HG02623 (cell line): Measurements from ENCODE around the gene NOTCH1.
"Not testable (repeated sequence)": the region's sequence is repeated elsewhere in the genome, so short reads cannot be mapped to it uniquely, and the experiment has no call there.

Source experiments
- ATAC-seq: cut with Tn5 transposase; IDR thresholded peaks from one replicate; pipeline ENCODE4 v1.9.1; 2021; ENCODE audit warnings: moderate library complexity; ENCODE audit not compliant: unreplicated experiment

NOTCH1 gene

GRCh38 chr9:136579650-136580219 is 33.9 kb upstream of the NOTCH1 start:
- not testable (repeated sequence) for ATAC-seq

GRCh38 chr9:136578915-136579649 is 33.2 kb upstream of the NOTCH1 start:
- ATAC-seq, result no peak

DNA sequence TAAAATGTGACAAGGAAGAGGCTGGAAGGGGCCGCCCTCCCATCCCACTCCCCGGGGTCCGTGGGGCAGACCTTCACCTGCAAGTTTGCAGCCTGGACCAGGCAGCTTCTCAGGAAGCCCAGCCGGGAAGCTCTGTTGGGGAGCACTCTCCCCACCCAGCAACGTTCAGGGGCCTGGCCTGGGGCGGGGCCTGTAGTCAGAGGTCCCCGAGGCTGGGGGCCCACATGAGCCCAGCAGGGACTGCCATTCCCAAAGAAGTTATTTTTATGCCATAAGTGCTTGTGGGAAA is 32.7 kb upstream of the NOTCH1 start:
- ATAC-seq, result no peak

DNA sequence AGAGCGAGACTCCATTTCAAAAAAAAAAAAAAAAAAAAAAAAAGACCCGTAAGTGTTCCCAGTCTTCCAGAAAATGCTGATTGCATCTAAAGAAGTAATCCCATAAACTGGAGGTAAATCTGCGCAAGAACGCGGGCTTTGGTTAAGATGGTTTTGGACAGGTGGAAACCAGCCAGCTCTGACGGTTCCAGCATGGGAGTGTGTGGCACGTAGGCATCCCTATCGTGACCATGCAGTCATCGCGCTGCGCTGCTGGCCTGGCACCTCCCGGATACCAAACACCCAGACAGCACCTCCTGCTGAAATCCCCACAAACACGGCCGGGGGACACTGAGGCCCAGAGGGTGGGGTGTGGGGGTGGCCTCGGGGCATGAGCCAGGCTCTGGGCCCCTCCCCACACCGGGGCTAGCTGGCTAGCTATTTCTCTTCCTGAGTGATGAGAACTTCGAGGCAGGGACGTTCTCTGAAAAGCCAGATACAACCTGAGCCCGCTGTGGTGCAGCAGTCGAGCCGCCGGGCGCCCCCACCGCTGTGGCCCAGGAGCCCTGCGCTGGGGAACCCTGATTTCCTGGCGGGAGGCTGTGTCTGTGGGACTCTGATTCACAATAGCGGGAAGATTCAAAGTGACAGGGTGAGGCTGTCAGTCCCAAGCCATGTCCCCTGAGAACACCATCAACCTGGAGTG is 32.2 kb upstream of the NOTCH1 start:
- no peak for ATAC-seq

DNA sequence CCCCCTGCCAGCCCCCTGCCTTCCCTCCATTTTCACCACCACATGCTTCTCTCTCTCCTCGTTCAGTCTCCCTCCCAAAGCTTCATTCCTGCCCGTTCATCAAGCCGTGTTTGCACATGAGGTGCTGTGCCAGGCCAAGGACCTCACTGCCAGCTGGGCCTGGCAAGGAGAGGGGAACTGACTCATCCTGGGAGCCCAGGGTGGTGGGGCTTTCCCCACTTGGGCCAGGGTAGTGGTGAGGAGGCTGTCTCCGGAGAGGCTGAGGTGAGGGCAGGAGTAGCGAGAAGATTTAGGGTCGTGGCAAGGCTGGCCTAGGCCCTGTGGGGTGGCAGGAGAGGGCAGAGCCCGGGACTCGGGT is 30.4 kb upstream of the NOTCH1 start:
- ATAC-seq, result no peak

GRCh38 chr9:136575626-136576268 is 29.9 kb upstream of the NOTCH1 start:
- ATAC-seq, result no peak

- not testable (repeated sequence) for ATAC-seq
Measured at GRCh38 chr9:136574606-136575005, 28.8 kb upstream of the NOTCH1 start.

GRCh38 chr9:136572828-136573625 is 27.2 kb upstream of the NOTCH1 start:
- no peak for ATAC-seq

DNA sequence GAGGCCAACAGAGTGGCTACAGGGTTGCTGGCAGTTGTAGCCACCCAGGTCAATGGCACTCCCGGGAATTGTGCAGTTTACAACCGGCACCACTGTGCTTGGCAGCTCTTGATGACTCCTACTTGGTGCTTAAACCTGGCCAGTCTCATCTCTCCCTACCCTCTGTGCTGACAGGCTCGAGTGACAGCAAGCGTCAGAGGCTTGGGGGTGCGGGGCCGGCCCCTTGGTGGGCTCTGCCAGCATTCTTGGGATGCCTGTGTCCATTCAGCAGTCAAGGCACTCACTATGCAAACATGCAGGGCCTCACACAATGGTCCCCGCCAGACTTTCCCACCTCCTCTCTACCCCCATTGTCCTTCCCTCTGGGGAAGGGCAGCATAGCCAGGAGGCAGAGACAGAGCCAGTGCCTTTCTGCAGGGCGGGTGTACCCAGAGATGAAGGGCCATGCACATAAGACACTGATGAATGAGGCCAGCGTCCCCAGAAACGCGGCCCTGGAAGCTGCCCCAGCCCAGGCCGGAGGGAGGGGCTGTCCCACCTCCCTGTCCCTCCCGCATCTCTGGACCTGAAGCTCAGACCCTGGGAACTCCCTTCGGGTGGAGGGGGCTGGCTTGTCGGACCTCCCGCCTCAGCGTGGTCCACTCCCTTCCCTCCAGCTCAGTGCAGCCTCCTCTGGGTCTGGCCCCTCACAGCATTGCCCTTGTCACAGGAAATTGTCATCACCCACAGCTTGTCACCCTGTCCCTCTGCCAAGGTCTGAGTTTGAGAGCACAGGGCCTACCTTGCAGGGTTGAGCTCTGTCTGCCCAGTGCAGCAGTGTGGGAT is 26.4 kb upstream of the NOTCH1 start:
- ATAC-seq, result no peak

- ATAC-seq, result no peak
Measured at GRCh38 chr9:136571531-136571930, 25.7 kb upstream of the NOTCH1 start.

DNA sequence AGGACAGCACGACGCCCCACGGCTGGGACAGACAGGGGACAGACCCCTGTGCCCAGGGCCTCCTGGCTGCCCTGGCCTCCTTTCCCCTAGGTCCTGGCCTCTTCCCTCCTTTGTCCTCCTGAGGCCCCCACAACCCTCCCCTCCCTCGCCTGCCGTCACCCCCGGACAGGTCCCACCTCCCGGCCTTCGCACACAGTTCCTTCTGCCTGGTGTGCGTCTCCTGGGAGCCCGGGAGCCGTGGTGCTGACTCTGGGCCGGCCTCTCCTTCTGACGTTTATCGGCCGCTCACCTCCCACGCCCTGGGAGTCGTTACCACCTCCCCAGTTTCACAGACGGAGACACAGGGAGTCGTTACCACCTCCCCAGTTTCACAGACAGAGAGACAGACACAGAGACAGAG is 25.1 kb upstream of the NOTCH1 start:
- no peak for ATAC-seq

- no peak for ATAC-seq
Measured at GRCh38 chr9:136570191-136570845, 24.5 kb upstream of the NOTCH1 start.

GRCh38 chr9:136569526-136570148 is 23.8 kb upstream of the NOTCH1 start:
- no peak for ATAC-seq

DNA sequence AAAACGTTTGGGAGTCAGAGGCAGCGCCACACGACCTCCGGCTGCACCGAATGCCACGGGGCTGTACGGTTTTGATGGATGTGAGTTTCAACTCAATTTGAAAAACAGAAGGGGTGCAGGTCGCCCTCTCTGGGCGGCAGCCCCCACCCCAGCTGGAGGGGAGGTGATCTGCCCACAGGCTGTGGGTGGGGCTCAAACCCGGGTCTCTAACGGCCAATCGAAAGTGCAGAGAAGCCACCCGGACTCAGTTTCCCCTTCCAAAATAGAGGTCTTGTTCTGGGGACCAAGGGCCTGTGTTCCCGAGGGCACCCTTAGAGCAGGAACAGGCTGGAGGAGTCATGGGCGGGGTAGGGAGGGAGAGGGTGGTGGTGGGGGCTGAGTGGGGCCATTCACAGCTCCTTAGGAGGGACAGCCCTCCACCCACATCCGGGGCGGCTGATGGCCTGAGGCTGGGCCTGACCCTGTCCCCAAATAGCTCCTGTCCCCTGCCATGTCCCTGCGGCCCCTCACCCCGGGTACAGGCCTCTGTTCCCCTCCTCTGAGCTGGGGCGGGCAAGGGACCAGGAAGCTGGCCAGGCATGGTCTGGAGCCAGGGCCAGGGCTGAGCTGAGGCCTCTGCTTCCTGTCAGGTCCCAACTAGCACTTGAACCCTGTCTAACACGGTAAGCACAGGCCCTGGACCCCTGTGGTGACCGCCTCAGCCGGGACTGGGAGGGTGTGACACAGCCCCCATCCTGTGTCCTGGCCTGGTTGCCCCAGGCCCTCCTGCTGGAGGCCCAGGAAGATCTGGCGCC is 22.6 kb upstream of the NOTCH1 start:
- ATAC-seq, result no peak

DNA sequence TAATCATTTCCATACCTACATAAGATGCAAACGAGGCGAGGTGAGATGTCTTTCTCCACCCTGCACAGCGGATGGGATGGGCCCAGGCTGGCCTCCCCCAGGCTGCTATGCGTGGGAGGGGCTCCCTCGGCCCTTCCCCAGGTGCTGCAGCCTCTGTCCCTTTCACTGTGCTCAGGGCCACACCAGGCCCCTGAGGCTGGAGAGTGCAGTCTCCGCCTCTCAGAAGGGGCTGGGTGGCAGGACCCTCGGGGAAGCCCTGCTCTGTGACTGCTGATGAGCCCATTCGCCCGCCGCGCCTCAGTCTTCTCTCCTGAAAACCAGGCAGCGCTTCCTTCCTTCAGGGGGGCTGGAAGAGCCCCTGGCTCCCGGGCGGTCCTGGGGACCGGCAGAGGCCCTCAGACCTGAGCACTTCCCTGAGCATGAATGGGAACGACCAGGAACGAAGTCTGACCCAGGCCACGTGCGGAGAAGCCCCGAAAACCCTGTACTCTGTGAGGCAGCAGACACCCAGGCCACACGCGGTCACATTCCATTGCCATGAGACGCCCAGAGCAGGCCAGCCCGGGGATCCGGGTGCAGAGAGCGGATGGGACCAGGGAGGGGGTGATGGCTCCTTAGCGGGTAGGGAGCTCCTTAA is 21.9 kb upstream of the NOTCH1 start:
- no peak for ATAC-seq

GRCh38 chr9:136566901-136567300 is 21.1 kb upstream of the NOTCH1 start:
- no peak for ATAC-seq

- no peak for ATAC-seq
Measured at GRCh38 chr9:136566553-136566895, 20.7 kb upstream of the NOTCH1 start.
